A673 (cell line): ENCODE measurements around the gene IRS1. TPM values are rescaled to one million over a fixed set of nuclear protein-coding genes. Genes with fewer than 3 reads are reported as not detected.

Experiments
- BruUV-seq: library from RNA; stranded (reverse); fragments of 400-500 nt; replicated peaks from 2 replicates; lab custom pipeline; 2021; lab: Mats Ljungman, UMichigan
- CTCF ChIA-PET: fragments of 300-600 bp; sonication (Branson Sonifier 250); formaldehyde crosslinking; loops from one replicate; lab custom pipeline; 2022; ENCODE audit warnings: antibody characterized with exemption; lab: Charles Lee
- POLR2A ChIA-PET: fragments of 300-600 bp; sonication (Branson Sonifier 250); formaldehyde crosslinking; loops from one replicate; lab custom pipeline; 2022; ENCODE audit warnings: antibody characterized with exemption; ENCODE audit not compliant: low non-redundant PET; lab: Charles Lee
- DNase-seq: peaks from one replicate; pipeline ENCODE4 v3.0.0-alpha.2; 2015; ENCODE audit warnings: low spot score
- H3K27ac ChIP-seq: fragments of 200-600 bp; sonication (generic); 2 replicates; pipeline ENCODE4 v1.5.1; 2016; ENCODE audit warnings: mixed run types, low read depth, mild to moderate bottlenecking, mixed read lengths, antibody characterized with exemption, low read length; ENCODE audit not compliant: poor library complexity, severe bottlenecking
- H3K27me3 ChIP-seq: fragments of 200-600 bp; sonication (generic); replicated peaks from 2 replicates; pipeline ENCODE4 v1.6.1; 2017; ENCODE audit warnings: mixed run types, low read depth, mild to moderate bottlenecking, mixed read lengths, antibody characterized with exemption, low read length; ENCODE audit not compliant: insufficient read depth, poor library complexity
- H3K36me3 ChIP-seq: fragments of 200-600 bp; sonication (generic); 2 replicates; pipeline ENCODE4 v1.6.1; 2016; ENCODE audit warnings: mixed run types, mild to moderate bottlenecking, mixed read lengths, antibody characterized with exemption, low read length; ENCODE audit not compliant: insufficient read depth, poor library complexity, severe bottlenecking
- H3K4me1 ChIP-seq: fragments of 200-600 bp; sonication (generic); 2 replicates; pipeline ENCODE4 v1.6.1; 2017; ENCODE audit warnings: mixed run types, mild to moderate bottlenecking, mixed read lengths, antibody characterized with exemption, low read length; ENCODE audit not compliant: insufficient read depth, poor library complexity, severe bottlenecking
- H3K4me3 ChIP-seq: fragments of 200-600 bp; sonication (generic); 2 replicates; pipeline ENCODE4 v1.5.1; 2016; ENCODE audit warnings: low read depth, mixed run types, mild to moderate bottlenecking, mixed read lengths, low read length; ENCODE audit not compliant: poor library complexity, severe bottlenecking
- H3K9me3 ChIP-seq: fragments of 200-600 bp; sonication (generic); 2 replicates; pipeline ENCODE4 v1.6.1; 2016; ENCODE audit warnings: mixed run types, low read depth, mild to moderate bottlenecking, mixed read lengths, antibody characterized with exemption, low read length; ENCODE audit not compliant: poor library complexity, severe bottlenecking
- EZH2 ChIP-seq: fragments of 200-600 bp; sonication (generic); IDR thresholded peaks from 2 replicates; pipeline ENCODE4 v1.6.1; 2017; ENCODE audit warnings: borderline replicate concordance, low read depth, mild to moderate bottlenecking, mixed read lengths, antibody characterized with exemption, low read length; ENCODE audit not compliant: poor library complexity, severe bottlenecking
- intact Hi-C: fragments of 100-400 bp; cut with micrococcal nuclease; formaldehyde crosslinking; loops from one replicate; pipeline ENCODE4 v1.10.0; 2022; ENCODE audit not compliant: unreplicated experiment
- total RNA-seq: library from RNA; stranded (reverse); gene quantifications from 2 replicates; pipeline ENCODE4 v1.2.3, GENCODE V29; 2021
- TF ChIP-seq, protein P1 (sequence below): fragments of 300-800, 200-600 bp; sonication (generic); conservative IDR thresholded peaks from 2 replicates; pipeline ENCODE4 v1.5.1; 2017; ENCODE audit warnings: low read depth, mild to moderate bottlenecking, antibody characterized with exemption, low read length, moderate library complexity, mixed read lengths

Gene IRS1
- total RNA-seq, 1 experiment from 2014 or later = 29.3 TPM

DNA sequence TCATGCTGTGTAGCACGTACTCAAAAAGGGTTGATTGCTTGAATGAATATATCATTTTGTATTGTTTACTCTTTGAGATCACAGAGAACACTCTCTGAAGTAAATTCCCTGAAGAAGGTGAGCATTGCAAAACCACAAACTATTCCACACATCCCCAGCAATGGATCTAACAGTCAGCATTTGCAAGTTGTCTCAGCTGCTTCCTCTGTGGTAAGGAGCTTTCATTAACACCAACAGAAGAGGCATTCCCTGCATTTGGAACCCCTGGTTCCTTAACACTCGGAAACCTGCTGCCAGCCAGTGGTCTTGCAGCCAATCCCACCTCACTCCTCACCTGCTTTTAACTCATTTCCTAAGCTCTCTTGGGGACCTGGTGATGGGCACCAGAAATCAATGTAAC lies 108.4 kb downstream of the IRS1 start:
- no peak overlapping the region for H3K27ac ChIP-seq
- TF ChIP-seq, protein P1, sequence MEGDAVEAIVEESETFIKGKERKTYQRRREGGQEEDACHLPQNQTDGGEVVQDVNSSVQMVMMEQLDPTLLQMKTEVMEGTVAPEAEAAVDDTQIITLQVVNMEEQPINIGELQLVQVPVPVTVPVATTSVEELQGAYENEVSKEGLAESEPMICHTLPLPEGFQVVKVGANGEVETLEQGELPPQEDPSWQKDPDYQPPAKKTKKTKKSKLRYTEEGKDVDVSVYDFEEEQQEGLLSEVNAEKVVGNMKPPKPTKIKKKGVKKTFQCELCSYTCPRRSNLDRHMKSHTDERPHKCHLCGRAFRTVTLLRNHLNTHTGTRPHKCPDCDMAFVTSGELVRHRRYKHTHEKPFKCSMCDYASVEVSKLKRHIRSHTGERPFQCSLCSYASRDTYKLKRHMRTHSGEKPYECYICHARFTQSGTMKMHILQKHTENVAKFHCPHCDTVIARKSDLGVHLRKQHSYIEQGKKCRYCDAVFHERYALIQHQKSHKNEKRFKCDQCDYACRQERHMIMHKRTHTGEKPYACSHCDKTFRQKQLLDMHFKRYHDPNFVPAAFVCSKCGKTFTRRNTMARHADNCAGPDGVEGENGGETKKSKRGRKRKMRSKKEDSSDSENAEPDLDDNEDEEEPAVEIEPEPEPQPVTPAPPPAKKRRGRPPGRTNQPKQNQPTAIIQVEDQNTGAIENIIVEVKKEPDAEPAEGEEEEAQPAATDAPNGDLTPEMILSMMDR = no peak
- TF ChIP-seq EZH2 = no peak
- ChIA-PET POLR2A (no interaction called here), CTCF (no interaction called here)
- no peaks in the 10 kb centered on the region for H3K27me3 ChIP-seq
- intact Hi-C loops = no loop called here
- no peak for DNase-seq
- H3K9me3 ChIP-seq = no peaks in the 10 kb centered on the region
- H3K4me3 ChIP-seq = no peak overlapping the region
- BruUV-seq = no TSS peak
- no peaks in the 10 kb centered on the region for H3K36me3 ChIP-seq
- H3K4me1 ChIP-seq = peaks cover 7% of the 10 kb centered on the region

DNA sequence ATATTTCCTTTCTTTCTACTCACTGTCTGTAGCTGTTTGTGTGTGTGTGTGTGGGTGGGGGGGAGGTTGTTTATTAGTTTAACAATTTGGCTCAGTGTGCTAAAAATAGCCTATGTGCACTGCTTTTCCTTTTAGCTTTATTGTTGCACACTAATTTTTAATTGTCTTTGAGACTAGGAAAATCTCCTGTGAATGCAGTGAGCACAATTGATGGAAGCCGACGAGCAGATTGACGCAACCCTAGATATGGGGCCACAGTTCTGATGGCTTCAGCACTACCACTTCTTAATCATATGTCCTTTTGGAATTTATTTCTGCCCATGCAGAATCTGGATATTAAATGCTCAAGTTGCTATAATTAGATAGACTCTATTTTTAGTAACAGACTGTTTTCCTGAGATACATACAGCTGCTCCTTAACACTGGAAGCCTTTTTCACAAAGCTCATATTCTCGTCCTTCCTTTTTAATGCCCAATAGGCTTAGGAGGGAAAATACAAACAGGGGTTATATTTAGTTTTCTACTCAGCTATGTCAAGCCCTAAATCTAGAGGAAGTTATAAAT lies 109.1 kb downstream of the IRS1 start:
- TF ChIP-seq, protein P1 = no peak
- no peak for TF ChIP-seq EZH2
- Histone ChIP-seq H3K36me3 (no peaks in the 10 kb centered on the region), H3K27ac (no peak overlapping the region), H3K4me1 (peaks cover 7% of the 10 kb centered on the region), H3K9me3 (no peaks in the 10 kb centered on the region), H3K4me3 (no peak overlapping the region), H3K27me3 (no peaks in the 10 kb centered on the region)
- ChIA-PET CTCF (interaction anchor here (0.6 kb wide), 1 partner anchor 117 kb away, joined by 3 read pairs; no protein-coding TSS in a partner anchor), POLR2A (interaction anchor here (0.9 kb wide), 1 partner anchor 213 kb away, joined by 6 read pairs; no protein-coding TSS in a partner anchor)
- intact Hi-C loops = no loop called here
- no peak for DNase-seq
- no TSS peak for BruUV-seq

DNA sequence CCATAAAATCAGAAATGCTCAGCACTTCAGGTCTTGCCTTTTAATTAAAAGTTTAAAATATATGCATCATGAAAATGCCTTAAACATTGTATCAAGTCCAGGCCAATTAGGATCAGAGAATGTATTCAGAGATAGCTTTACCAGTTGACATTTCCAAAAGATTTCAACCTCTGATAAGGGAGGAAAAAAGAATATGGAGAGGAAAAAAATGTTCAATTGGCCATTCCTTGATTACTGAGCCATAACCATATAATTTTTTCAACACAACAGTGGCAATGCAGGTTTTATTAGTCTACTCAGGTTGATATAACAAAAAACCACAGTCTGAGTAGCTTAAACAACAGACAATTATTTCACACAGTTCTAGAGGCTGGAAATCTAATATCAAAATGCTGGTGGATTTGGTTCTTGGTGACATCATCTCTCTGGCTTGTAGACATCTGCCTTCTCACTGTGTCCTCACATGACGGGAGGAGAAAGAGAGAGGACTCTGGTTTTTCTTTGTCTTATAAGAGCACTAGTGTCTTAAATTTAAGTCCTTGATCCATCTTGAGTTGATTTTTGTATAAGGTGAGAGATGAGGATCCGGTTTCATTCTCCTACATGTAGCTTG lies 111.9 kb downstream of the IRS1 start:
- intact Hi-C loops = no loop called here
- no peaks in the 10 kb centered on the region for H3K27me3 ChIP-seq
- ChIA-PET POLR2A (no interaction called here), CTCF (no interaction called here)
- no peaks in the 10 kb centered on the region for H3K9me3 ChIP-seq
- H3K4me3 ChIP-seq = no peak overlapping the region
- H3K27ac ChIP-seq = no peak overlapping the region
- H3K36me3 ChIP-seq = no peaks in the 10 kb centered on the region
- BruUV-seq = no TSS peak
- peaks cover 7% of the 10 kb centered on the region for H3K4me1 ChIP-seq
- TF ChIP-seq, protein P1 = no peak
- TF ChIP-seq EZH2 = no peak
- no peak for DNase-seq
